Measurements from ENCODE around the gene ABCA10.

ABCA10 gene

GRCh38 chr17:69103557-69104233 lies 124.9 kb downstream of the ABCA10 start:
- no peak for DNase-seq (ENCODE audit: low spot score)

GRCh38 chr17:69098625-69099024 lies 130.0 kb downstream of the ABCA10 start:
- no peak for DNase-seq (ENCODE audit: low spot score)
